Measurements from ENCODE around the gene UAP1L1.
"Not testable (repeated sequence)": the region's sequence is repeated elsewhere in the genome, so short reads cannot be mapped to it uniquely, and the experiment has no call there.

The UAP1L1 gene, protein sequence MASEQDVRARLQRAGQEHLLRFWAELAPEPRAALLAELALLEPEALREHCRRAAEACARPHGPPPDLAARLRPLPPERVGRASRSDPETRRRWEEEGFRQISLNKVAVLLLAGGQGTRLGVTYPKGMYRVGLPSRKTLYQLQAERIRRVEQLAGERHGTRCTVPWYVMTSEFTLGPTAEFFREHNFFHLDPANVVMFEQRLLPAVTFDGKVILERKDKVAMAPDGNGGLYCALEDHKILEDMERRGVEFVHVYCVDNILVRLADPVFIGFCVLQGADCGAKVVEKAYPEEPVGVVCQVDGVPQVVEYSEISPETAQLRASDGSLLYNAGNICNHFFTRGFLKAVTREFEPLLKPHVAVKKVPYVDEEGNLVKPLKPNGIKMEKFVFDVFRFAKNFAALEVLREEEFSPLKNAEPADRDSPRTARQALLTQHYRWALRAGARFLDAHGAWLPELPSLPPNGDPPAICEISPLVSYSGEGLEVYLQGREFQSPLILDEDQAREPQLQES

DNA sequence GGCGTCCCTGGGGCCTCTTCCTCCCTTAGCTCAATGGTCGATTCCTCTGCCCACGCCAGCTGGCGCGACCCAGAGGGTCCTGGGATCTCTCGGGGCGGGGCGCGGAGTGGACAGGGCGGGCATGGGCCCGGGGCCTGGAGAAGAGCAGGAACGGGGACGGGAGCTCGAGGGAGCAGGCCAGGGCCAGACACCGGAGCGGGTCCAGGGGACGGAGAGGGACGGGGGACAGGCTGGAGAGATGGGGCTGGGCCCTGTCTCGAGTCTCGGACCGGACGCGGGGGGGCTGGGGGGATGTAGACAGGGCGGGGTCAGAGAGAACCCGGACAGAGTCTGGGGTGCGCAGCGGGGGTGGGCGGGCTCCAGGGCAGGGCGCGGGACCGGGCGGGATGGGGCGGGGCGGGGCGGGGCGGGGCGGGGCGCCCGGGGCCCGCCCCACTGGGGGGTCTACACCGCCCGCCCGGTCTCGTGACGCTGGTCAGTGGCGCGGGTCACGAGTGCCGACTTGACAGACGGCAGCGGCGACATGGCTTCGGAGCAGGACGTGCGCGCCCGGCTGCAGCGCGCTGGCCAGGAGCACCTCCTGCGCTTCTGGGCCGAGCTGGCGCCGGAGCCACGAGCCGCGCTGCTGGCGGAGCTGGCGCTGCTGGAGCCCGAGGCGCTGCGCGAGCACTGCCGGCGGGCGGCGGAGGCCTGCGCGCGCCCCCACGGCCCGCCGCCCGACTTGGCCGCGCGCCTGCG lies at the start of gene UAP1L1:
Gene UAP1L1, plus strand, starts transcription at position 508 of the 738 bp plus-strand sequence. Its CDS starts 16 bp downstream, at position 524.
- no peak for FAIRE-seq

DNA sequence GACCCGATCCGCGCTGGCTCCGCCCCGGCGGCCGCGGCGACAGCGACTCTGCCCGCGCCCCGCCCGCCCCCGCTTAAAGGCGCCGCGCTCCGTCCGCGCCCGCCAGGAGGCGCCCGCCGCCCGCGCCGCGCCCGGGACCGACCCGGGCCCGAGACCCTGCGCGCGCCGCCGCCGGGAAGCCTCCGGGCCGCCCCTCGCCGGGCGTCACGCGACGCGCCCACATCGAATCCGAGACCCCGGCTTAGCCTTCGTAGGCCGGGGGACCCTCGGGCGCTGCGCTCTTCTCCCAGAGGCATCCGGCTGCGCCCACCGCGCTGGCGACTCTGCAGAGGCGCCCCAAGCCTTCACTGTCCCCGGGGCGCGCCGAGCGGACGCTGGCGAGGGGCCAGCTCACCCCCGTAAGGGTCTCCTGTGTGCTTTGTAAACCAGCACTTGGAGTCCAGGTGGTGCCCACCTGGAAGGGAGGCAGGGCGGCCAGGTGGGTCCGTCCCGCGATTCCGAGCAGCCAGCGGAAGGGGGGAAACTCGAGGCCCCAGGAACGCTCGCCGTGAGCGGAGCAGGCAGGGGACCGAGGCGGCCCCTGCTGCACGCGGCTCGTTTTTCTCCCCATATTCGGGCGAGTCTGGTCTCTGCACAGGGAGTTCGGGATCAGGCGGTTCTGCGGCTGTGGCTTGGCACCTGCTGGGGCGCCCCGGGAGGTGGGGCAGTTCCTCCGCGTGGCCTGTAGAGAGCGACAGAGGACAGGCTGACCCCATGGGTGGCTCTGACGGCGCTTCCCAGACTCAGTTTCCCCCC lies 48.9 kb upstream of the UAP1L1 start:
- no peak for FAIRE-seq

DNA sequence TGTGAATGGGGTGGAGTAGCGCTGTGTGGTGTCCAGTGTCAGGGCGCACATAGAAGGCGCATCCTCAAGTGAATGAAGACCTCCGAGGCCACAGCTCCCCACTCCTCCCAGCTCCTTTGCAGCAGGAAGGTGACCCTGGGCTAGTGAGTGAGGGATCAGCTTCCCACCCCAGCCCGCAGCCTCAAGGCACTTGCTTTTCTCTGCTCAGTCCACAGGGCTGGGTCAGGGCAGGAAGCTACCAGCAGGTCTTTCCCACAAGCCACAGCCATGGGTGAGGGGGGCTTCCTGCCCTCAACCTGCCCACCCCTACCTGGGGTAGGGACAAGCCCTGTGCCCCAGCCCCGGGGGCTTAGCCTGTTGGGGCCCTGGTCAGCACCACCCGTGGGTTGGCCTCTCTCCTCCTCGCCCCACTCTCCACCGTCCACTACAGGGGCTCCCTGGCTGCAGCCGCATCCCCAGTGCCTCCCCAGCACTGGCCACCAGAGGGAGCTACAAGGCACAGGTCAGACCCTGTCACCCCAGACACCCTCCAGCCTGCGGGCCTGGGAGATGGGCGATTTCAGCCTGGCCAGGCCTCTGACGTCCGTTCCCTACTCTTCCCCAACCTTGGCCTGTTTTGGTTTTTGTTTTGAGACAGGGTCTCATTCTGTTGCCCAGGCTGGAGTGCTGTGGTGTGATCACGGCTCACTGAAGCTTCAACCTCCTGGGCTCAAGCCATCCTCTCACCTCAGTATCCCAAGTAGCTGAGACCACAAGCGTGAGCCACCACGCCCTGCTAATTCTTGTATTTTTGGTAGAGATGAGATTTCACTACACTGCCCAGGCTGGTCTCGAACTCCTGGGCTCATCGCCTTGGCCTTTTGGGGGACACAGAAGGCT lies 48.0 kb upstream of the UAP1L1 start:
- no peak for FAIRE-seq

DNA sequence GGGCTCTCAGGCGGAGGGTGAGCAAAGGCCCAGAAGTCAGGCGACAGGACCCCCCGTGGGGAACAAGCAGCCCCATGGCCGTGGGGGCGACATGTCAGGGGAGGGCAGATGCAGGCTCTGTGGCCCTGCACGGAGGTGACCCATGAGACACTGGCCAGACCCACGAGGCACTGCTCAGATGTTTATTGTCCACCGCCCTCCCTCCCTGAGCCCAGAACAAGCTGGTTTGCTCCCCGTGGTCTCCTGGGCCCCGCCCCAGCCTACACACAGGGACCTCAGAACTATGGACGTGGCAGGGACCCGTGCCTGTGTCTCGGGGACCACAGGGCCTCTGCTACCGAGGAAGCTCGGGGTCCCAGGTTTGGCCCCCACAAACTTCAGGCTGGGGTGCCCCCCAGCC lies 47.3 kb upstream of the UAP1L1 start:
- FAIRE-seq, result no peak

DNA sequence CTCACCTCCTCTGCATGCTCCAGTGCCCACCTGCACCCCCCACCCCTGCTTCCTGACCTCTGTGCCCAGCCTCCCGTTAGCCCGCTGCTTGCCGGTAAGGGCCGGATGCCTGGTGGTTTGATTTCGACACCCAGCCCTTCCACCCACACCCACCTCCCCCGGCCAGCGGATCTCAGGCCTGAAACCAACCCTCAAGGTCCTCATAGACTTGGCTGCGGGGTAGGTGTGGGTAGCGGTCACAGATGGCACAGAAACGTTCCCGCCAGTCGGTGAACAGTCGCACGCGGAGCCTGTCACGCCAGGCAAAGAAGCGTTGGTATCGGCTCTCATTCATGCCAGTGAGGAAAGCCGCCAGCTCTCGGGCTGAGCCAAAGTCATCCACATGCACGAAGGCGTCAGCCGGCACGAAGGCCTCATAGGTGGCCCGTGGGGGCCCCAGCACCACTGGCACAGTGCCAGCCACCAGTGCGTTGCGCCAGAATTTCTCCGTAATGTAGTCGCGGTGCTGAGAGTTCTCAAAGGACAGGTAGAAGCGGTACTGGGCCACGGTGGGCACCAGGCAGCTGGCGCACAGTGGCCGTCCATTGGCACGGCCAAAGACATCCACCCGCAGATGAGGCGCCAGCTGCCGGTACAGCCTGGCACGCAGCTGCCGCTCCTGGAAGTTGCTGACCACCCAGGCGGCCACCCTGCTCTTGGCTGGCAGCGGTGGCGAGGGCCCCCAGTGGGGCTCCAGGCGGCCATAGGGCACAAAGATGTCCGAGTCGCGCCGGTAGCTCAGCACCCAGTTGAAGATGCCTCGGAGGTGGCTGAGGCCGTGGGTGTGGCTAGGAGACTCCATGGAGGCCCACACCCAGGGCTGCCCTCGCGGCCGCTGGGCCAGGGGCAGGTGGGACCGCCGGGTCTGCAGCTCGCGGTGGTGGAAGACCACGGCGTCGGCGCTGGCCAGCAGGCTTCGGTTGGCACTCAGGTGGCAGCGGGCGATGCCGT lies 46.5 kb upstream of the UAP1L1 start:
- no peak for FAIRE-seq

DNA sequence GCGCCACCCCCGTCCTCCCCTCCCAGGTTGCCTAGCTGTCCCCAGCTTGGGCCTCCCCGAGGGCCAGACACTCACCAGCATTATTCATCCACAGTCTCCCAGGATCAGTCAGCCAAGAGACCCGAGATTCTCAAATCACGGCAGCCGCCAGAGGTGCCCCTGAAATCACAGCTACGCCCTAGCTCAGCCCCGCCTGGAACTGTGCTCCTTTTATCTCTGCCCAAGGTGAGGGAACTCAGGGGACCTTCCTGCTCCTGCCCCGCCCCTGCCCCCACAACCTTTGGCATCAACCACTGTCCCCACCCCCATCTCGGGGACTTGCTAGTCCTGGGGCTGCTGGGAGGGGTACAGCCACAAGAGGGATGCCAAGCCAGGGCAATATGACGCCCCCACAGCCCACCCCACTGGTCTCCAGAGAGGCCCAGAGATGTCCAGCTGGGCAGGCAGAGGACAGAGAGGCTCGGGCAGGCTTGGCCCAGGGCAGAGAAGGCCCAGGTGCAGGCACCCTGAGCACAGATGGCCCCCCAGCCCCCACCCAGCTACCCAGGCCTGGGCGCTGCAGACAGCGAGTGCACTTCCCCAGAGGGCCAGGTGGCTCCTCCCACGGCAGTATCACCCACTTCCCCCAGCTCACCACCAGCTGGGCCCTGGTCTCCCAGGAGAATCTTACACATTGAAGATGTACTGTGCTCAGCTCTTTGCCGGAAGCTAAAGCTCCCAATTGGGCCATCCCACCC lies 45.2 kb upstream of the UAP1L1 start, which contains the start of gene FUT7:
Gene FUT7, minus strand, starts transcription at position 185 of the 737 bp plus-strand sequence. Its CDS starts 97 bp downstream, at position 88.
- FAIRE-seq, result no peak

- no peak for FAIRE-seq
These were observed 44.5 kb upstream of the UAP1L1 start for GRCh38 chr9:137032858-137033257.

DNA sequence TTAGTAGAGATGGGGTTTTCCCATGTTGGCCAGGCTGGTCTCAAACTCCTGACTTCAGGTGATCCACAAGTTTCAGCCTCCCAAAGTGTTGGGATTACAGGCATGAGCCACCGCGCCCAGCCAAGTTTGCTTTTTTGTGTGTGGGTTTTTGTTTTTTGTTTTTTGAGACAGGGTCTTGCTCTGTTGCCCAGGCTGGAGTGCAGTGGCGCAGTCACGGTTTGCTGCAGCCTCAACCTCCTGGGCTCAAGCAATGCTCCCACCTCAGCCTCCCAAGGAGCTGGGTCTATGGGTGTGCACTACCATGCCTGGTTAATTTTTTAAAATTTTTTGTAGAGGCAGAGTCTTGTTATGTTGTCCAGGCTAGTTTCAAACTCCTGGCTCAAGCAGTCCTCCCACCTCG lies 43.8 kb upstream of the UAP1L1 start:
- not testable (repeated sequence) for FAIRE-seq

DNA sequence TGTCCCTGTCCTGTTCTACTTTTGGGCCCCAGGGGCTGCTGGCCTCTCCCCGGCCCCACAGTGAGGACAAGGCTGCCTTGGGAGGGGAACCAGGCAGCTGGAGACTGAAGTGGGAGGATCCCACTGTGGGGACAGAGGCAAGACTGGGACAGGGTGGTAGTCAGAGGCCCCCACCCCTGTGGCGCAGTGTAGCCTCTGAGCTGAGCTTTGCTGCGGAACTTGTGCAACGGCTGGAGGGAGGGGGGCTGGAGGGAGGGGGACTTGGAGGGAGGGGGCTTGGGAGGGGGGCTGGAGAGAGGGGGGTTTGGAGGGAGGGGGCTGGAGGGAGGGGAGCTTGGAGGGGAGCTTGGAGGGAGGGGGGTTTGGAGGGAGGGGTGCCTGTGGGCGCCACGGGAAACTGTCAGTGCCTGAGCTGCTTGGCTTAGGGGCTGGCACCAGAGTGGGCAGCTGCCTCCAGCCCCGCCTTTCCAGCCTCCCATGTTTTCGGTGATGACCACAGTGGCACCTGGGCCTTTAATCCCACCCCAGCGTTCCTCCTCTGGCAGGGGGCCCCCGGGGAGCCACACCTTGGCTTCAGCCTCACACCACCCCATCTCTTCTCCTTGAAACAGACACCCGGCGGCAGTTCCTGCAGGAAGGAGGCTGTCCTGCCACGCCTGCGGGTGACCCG lies 43.1 kb upstream of the UAP1L1 start:
- FAIRE-seq, result no peak

DNA sequence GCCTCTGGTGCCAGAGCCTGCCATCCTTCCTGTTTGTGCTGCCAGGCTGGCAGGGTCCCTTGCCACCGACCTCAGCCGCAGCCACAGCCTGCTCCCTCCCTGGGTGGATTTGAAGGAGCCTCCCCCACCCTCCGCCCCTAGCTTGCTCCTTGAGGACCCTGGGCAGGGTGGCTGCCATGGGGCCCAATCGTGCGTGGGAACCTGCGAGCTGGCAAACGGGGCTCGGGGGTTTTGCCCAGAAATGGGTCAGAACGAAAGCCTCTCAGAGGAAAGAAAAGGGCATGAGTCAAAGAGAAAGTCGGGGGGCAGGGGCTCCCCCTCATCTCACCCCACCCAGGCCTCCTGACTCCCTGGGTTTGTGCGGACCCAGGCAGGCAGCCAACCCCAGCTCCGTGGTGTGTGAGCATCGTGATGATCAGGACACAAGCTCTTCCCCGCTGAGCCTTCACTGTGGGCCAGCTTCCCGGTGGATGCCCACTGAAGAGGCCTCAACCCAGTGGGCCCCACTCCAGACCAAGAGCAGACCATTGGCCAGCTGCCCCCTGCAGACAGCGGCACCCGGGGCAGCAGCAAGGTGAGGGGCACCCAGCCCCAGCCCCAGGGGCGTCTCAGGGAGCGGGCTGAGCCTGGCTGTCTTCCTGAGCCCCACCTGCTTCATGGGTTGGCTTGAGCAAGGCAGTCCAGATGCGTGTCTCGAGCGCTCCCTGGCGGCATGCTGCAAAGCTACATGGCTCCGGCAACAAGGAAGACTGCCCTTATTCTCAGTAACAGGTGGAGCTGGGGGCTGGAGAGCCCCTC lies 42.4 kb upstream of the UAP1L1 start:
- FAIRE-seq, result no peak

- FAIRE-seq, result no peak
These were observed 41.8 kb upstream of the UAP1L1 start for GRCh38 chr9:137035507-137035834.

- FAIRE-seq, result no peak
These were observed 41.4 kb upstream of the UAP1L1 start for GRCh38 chr9:137035937-137036336.

GRCh38 chr9:137037035-137037434 lies 40.3 kb upstream of the UAP1L1 start:
- no peak for FAIRE-seq

DNA sequence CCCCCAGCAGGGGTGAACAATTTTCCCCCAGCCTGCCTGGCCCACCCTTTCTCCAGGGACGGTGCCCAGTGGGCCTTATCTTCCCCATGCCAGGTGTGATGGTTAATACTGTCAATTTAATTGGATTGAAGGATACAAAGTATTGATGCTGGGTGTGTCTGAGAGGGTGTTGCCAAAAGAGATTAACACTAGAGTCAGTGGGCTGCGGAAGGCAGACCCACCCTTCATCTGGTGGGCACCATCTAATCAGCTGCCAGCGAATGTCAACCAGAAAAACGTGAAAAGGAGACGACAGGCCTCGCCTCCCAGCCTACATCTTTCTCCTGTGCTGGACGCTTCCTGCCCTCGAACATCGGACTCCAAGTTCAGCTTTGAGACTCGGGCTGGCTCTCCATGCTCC lies 39.8 kb upstream of the UAP1L1 start:
- FAIRE-seq, result no peak

GRCh38 chr9:137038916-137039315 lies 38.4 kb upstream of the UAP1L1 start:
- no peak for FAIRE-seq

DNA sequence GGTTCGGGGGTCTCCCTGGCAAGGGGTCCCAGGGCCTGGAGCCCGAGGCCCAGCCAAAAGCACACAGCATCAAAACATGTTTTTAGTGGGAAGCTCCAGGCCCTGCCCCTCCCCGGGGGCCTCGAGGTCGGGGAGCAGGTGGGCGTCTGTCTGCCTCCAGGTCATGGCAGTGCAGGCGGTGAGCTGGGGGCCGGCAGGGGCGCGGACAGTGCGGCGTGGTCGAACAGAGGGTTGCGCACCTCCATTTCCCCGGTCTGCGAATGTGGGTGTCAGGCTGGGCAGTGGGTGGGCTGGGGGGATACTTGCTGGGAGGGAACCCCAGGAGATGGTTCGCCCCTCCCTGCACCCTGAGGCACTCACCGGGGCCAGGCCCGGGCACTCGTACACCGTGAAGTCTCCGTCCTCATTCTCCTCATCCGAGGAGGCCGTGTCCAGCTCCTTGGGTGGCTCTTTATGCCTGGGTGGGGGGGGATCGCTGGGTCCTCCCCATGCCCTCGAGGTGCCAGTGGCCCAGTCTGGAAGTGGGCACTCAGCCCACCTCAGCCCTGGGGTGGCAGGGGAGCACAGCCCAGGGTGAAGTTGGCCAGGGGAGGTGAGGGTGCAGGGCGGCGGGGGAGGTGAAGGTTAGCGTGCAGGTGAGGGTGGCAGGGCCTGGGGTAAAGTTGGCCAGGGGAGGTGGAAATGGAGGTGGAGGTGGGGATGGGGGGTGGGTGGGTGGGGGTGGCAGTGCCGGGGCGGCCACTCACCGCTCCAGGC lies 37.5 kb upstream of the UAP1L1 start:
- no peak for FAIRE-seq

- no peak for FAIRE-seq
These were observed 36.7 kb upstream of the UAP1L1 start for GRCh38 chr9:137040568-137040967.

GRCh38 chr9:137041124-137041523 lies 36.2 kb upstream of the UAP1L1 start:
- FAIRE-seq, result no peak

Measured in endometrium (tissue), 2 donors.